K562 (cell line): ENCODE measurements around the gene PDCL3. TPM values are rescaled to one million over a fixed set of nuclear protein-coding genes. Genes with fewer than 3 reads are reported as not detected.

Experiments used
- ATAC-seq: fragments of 200-7000 bp; cut with Tn5 transposase; 3 replicates; pipeline ENCODE4 v1.9.1; 2020; ENCODE audit warnings: moderate library complexity
- BruUV-seq: library from RNA; stranded (reverse); fragments of 400-500 nt; replicated peaks from 2 replicates; lab custom pipeline; 2021; lab: Mats Ljungman, UMichigan
- CTCF ChIA-PET: fragments of 300-600 bp; formaldehyde crosslinking; extraction: SDS; loops from one replicate; lab custom pipeline; 2021; ENCODE audit warnings: low intra/inter-chr PET ratio; lab: Yijun Ruan, JAX
- POLR2A ChIA-PET: fragments of 300-600, 350-650 bp; sonication (Branson Sonifier 250); formaldehyde crosslinking; extraction: SDS; loops from one replicate; lab custom pipeline; 2021; ENCODE audit warnings: antibody characterized with exemption, inconsistent platforms; lab: Yijun Ruan, JAX
- DNase-seq, 4 experiments: peaks; one replicate each; pipeline versions ENCODE4 v3.0.0 to v3.0.0-alpha.2; 2011 to 2018; ENCODE audit warnings: low spot score in 3 of 4, mixed read lengths in 3 of 4; ENCODE audit errors: extremely low read depth in 1 of 4
- FAIRE-seq: peaks from 2 replicates; lab custom pipeline; 2011; peaks lifted over from hg19 to GRCh38; lab: Jason Lieb, UNC
- H2AFZ ChIP-seq: 2 replicates; pipeline ENCODE4 v1.6.0; 2011; ENCODE audit warnings: low read depth, low read length, control low read depth, inconsistent platforms
- H3K27ac ChIP-seq: fragments of 200-600 bp; 3 replicates; pipeline ENCODE4 v1.8.0; 2011; ENCODE audit warnings: low read depth, mild to moderate bottlenecking, control low read depth, inconsistent platforms, low read length, moderate library complexity, mixed read lengths; ENCODE audit errors: extremely low read depth
- H3K27me3 ChIP-seq, 2 experiments: fragments of 300-600 bp in 1 of 2; 2 replicates in 1 of 2; 3 replicates in 1 of 2; pipeline versions ENCODE4 v1.6.0 to v1.8.0; 2011; ENCODE audit warnings: inconsistent platforms in 2 of 2, low read length in 2 of 2, mild to moderate bottlenecking in 1 of 2, mixed read lengths in 1 of 2, moderate library complexity in 1 of 2; ENCODE audit not compliant: control insufficient read depth in 2 of 2, insufficient read depth in 2 of 2
- H3K36me3 ChIP-seq: fragments of 300-600 bp; 3 replicates; pipeline ENCODE4 v1.8.0; 2011; ENCODE audit warnings: mild to moderate bottlenecking, low read length, inconsistent platforms; ENCODE audit not compliant: control insufficient read depth, insufficient read depth
- H3K4me1 ChIP-seq, 2 experiments: fragments of 200-600 bp in 1 of 2; replicated peaks in 1 of 2; 2 replicates in 1 of 2; 3 replicates in 1 of 2; pipeline versions ENCODE4 v1.5.1 to v1.8.0; 2011; ENCODE audit warnings: inconsistent platforms in 2 of 2, low read length in 2 of 2, mild to moderate bottlenecking in 1 of 2, mixed read lengths in 1 of 2, moderate library complexity in 1 of 2; ENCODE audit not compliant: control insufficient read depth in 2 of 2, insufficient read depth in 2 of 2
- H3K4me2 ChIP-seq: 2 replicates; pipeline ENCODE4 v1.6.1; 2011; ENCODE audit warnings: low read length, control low read depth, inconsistent platforms, mixed read lengths; ENCODE audit not compliant: insufficient read depth
- H3K4me3 ChIP-seq: fragments of 200-600 bp; sonication (generic), shearing (Covaris generic); 2 replicates; pipeline ENCODE4 v1.5.1; 2016; ENCODE audit warnings: control low read depth, inconsistent platforms
- H3K79me2 ChIP-seq: fragments of 200-600 bp; 3 replicates; pipeline ENCODE4 v1.8.0; 2011; ENCODE audit warnings: low read length, inconsistent platforms; ENCODE audit not compliant: control insufficient read depth, insufficient read depth
- H3K9ac ChIP-seq, 2 experiments: 2 replicates each; pipeline versions ENCODE4 v1.6.0 to v1.6.1; 2011; ENCODE audit warnings: low read depth in 2 of 2, low read length in 2 of 2, control low read depth in 1 of 2, inconsistent platforms in 1 of 2, mild to moderate bottlenecking in 1 of 2, mixed read lengths in 1 of 2; ENCODE audit not compliant: insufficient read depth in 1 of 2
- H3K9me1 ChIP-seq: one replicate; pipeline ENCODE4 v1.6.0; 2011; ENCODE audit warnings: inconsistent platforms, mild to moderate bottlenecking, low read length, moderate library complexity; ENCODE audit not compliant: control insufficient read depth, insufficient read depth
- H3K9me3 ChIP-seq: replicated peaks from 2 replicates; pipeline ENCODE4 v1.5.1; 2011; ENCODE audit warnings: low read depth, low read length, inconsistent platforms; ENCODE audit not compliant: control insufficient read depth, insufficient read depth
- H4K20me1 ChIP-seq: replicated peaks from 2 replicates; pipeline ENCODE4 v1.6.1; 2011; ENCODE audit warnings: low read length, inconsistent platforms, mixed read lengths; ENCODE audit not compliant: control insufficient read depth, insufficient read depth
- FOXK2 ChIP-seq, 2 experiments: fragments of 450-650 bp; IDR thresholded peaks in 1 of 2; conservative IDR thresholded peaks in 1 of 2; 2 replicates each; pipeline ENCODE4 v1.6.1; 2016; ENCODE audit warnings: low read depth in 2 of 2, mild to moderate bottlenecking in 1 of 2
- GATA2 ChIP-seq: sonication (generic); formaldehyde crosslinking; IDR thresholded peaks from 2 replicates; pipeline ENCODE4 v1.4.0; 2020; ENCODE audit warnings: mild to moderate bottlenecking, missing genetic modification reagents
- PPARD ChIP-seq: fragments of 250-450 bp; sonication (Bioruptor Pico); IDR thresholded peaks from 2 replicates; pipeline ENCODE4 v1.8.0; 2022; ENCODE audit warnings: inconsistent platforms, mild to moderate bottlenecking, moderate library complexity
- PRPF4 ChIP-seq: fragments of 200-400 bp; formaldehyde crosslinking; IDR thresholded peaks from one replicate; pipeline ENCODE4 v1.6.1; 2017; ENCODE audit warnings: low read length, low read depth, mild to moderate bottlenecking; ENCODE audit not compliant: insufficient read depth, poor library complexity, severe bottlenecking
- SMAD2 ChIP-seq: fragments of 150-350 bp; IDR thresholded peaks from 2 replicates; pipeline ENCODE4 v1.6.1; 2014; ENCODE audit warnings: low read depth, mild to moderate bottlenecking, low read length
- SMARCA4 ChIP-seq: fragments of 450-650 bp; IDR thresholded peaks from 2 replicates; pipeline ENCODE4 v1.6.1; 2016
- ZBED1 ChIP-seq: IDR thresholded peaks from 2 replicates; pipeline ENCODE4 v1.6.1; 2014
- ZNF232 ChIP-seq: sonication (generic); formaldehyde crosslinking; IDR thresholded peaks from 2 replicates; pipeline ENCODE4 v1.8.0; 2022; ENCODE audit warnings: mild to moderate bottlenecking, missing genetic modification reagents
- ZNF324 ChIP-seq: fragments of 250-450 bp; sonication (Bioruptor Pico); IDR thresholded peaks from 2 replicates; pipeline ENCODE4 v1.4.0; 2020; ENCODE audit warnings: mild to moderate bottlenecking
- ZNF79 ChIP-seq: fragments of 250-450 bp; sonication (Bioruptor Pico); IDR thresholded peaks from 2 replicates; pipeline ENCODE4 v1.4.0; 2020; ENCODE audit warnings: low read depth, mild to moderate bottlenecking, moderate library complexity
- WGBS: fragments of 100-300 bp; shearing (Covaris generic); methylation state at CpG from one replicate; pipeline ENCODE4 v1.1.6; 2016; ENCODE audit warnings: low coverage, mixed read lengths; ENCODE audit not compliant: insufficient coverage; ENCODE audit errors: missing lambda C conversion rate; 5-methylcytosine and 5-hydroxymethylcytosine counted together
- in situ Hi-C: fragments of 300-500 bp; cut with MboI; formaldehyde crosslinking; loops from 4 replicates; pipeline ENCODE4 v1.15.0; 2018; ENCODE audit warnings: inconsistent platforms, mixed read lengths
- intact Hi-C: fragments of 100-400 bp; cut with micrococcal nuclease; formaldehyde crosslinking; loops from 2 replicates; pipeline ENCODE4 v1.14.2; 2022
- polyA plus RNA-seq, 8 experiments: library from polyadenylated mRNA; depleted of rRNA in 4 of 8; stranded (reverse) in 5 of 8; unstranded in 3 of 8; fragments of >200 nt; fragmentation: Nextera tagmentation in 2 of 8; fragmentation: Illumina TruSeq in 1 of 8; extraction: Ambion mirVana in 2 of 8; extraction: Trizol in 1 of 8; gene quantifications; 2 replicates each; pipeline versions ENCODE4 v1.2.1 to v1.2.3, GENCODE V29; 2011 to 2014; ENCODE audit warnings: inconsistent platforms in 1 of 8, missing spikeins in 1 of 8
- total RNA-seq, 7 experiments: library from RNA; depleted of rRNA in 6 of 7; stranded (reverse); fragments of >200 nt in 6 of 7; fragmentation: Illumina TruSeq in 2 of 7; extraction: Trizol in 2 of 7; gene quantifications; 2 replicates each; pipeline versions ENCODE4 v1.2.1 to v1.2.3, GENCODE V29; 2011 to 2021; ENCODE audit warnings: low replicate concordance in 1 of 7
- TF ChIP-seq, protein P1 (sequence below): fragments of 250-450 bp; sonication (Bioruptor Pico); IDR thresholded peaks from 2 replicates; pipeline ENCODE4 v1.4.0; 2020
- TF ChIP-seq, protein P2 (sequence below): fragments of 150-350 bp; conservative IDR thresholded peaks from 2 replicates; pipeline ENCODE4 v1.6.1; 2014; ENCODE audit warnings: low read length

PDCL3 gene
- total and polyA plus RNA-seq, 9 of the 15 experiments (the other 6 are each of a cell fraction or from before 2014, with no cell fraction given), result 16.6 to 76.7 (median 26.9) TPM

GRCh38 chr2:100621371-100621951, 58.7 kb downstream of the PDCL3 start (continued):
- TF ChIP-seq SMAD2 (no peak), PRPF4 (no peak), SMARCA4 (no peak), ZBED1 (no peak), ZNF79 (CRISPR knock-in tag) (no peak), PPARD (no peak), ZNF232 (CRISPR knock-in tag) (no peak)
- TF ChIP-seq, protein P1, sequence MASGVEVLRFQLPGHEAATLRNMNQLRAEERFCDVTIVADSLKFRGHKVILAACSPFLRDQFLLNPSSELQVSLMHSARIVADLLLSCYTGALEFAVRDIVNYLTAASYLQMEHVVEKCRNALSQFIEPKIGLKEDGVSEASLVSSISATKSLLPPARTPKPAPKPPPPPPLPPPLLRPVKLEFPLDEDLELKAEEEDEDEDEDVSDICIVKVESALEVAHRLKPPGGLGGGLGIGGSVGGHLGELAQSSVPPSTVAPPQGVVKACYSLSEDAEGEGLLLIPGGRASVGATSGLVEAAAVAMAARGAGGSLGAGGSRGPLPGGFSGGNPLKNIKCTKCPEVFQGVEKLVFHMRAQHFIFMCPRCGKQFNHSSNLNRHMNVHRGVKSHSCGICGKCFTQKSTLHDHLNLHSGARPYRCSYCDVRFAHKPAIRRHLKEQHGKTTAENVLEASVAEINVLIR (CRISPR knock-in tag), result no peak

- Histone ChIP-seq H3K4me2 (no peak overlapping the region), H3K9ac (no peak overlapping the region), H3K27me3 (peaks cover 16 to 52% of the 10 kb centered on the region in 2 experiments), H2AFZ (no peak overlapping the region)
- under 1% methylated on average over 8 of the region's 8 CpGs for WGBS
- TF ChIP-seq, protein P1 (CRISPR knock-in tag), result no peak
- TF ChIP-seq GATA2 (CRISPR knock-in tag) (no peak), ZNF324 (CRISPR knock-in tag) (no peak), FOXK2 (conservative IDR thresholded peaks at IDR 0.05 in 1 of 2, IDR thresholded peaks at IDR 0.05 in 1 of 2; ENCODE audit: low read depth in 2 of 2) (no peak)
- TF ChIP-seq, protein P2, sequence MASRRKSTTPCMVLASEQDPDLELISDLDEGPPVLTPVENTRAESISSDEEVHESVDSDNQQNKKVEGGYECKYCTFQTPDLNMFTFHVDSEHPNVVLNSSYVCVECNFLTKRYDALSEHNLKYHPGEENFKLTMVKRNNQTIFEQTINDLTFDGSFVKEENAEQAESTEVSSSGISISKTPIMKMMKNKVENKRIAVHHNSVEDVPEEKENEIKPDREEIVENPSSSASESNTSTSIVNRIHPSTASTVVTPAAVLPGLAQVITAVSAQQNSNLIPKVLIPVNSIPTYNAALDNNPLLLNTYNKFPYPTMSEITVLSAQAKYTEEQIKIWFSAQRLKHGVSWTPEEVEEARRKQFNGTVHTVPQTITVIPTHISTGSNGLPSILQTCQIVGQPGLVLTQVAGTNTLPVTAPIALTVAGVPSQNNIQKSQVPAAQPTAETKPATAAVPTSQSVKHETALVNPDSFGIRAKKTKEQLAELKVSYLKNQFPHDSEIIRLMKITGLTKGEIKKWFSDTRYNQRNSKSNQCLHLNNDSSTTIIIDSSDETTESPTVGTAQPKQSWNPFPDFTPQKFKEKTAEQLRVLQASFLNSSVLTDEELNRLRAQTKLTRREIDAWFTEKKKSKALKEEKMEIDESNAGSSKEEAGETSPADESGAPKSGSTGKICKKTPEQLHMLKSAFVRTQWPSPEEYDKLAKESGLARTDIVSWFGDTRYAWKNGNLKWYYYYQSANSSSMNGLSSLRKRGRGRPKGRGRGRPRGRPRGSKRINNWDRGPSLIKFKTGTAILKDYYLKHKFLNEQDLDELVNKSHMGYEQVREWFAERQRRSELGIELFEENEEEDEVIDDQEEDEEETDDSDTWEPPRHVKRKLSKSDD, result no peak
- TF ChIP-seq, all 486 proteins: peak for 0
- Histone ChIP-seq H3K36me3 (no peaks in the 10 kb centered on the region), H3K9me1 (no peaks in the 10 kb centered on the region), H3K4me1 (no peaks in the 10 kb centered on the region; a peak in 1 of 5 replicates), H3K27ac (no peak overlapping the region), H3K79me2 (no peaks in the 10 kb centered on the region), H4K20me1 (no peaks in the 10 kb centered on the region), H3K4me3 (no peak overlapping the region), H3K9me3 (no peaks in the 10 kb centered on the region)
- ATAC-seq, result no peak
- FAIRE-seq, result no peak
- CTCF ChIA-PET, result no interaction called here
- in situ Hi-C loops (no loop called here), intact Hi-C loops (no loop called here)
- POLR2A ChIA-PET, result no interaction called here
- BruUV-seq, result no TSS peak
- DNase-seq, result no peak
These were observed 60.4 kb downstream of the PDCL3 start for GRCh38 chr2:100623033-100623715.
